ENCODE measurements around the gene SUN1. TPM values are rescaled to one million over a fixed set of nuclear protein-coding genes. Genes with fewer than 3 reads are reported as not detected.
"Not testable (repeated sequence)": the region's sequence is repeated elsewhere in the genome, so short reads cannot be mapped to it uniquely, and the experiment has no call there.

Gene SUN1
- polyA plus RNA-seq, 3 donors: 122 to 172 (median 168) TPM

DNA sequence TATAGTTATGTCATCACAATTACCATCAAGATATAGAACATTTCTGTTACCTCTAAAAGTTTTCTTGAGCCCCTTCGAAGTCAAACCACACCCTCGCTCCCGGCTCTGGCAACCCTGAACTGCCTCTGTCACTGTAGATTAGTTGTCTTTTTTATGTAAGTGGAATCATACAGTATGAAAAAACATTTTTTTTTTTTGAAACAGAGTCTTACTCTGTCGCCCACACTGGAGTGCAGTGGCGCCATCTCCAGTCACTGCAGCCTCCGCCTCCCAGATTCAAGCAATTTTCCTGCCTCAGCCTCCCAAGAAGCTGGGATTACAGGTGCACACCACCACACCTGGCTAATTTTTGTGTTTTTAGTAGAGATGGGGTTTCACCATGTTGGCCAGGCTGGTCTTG is 30.9 kb upstream of the SUN1 start:
- DNase-seq: not testable (repeated sequence)

- DNase-seq: peak; percentile 28
Observed at GRCh38 chr7:801940-802381, 30.3 kb upstream of the SUN1 start.

DNA sequence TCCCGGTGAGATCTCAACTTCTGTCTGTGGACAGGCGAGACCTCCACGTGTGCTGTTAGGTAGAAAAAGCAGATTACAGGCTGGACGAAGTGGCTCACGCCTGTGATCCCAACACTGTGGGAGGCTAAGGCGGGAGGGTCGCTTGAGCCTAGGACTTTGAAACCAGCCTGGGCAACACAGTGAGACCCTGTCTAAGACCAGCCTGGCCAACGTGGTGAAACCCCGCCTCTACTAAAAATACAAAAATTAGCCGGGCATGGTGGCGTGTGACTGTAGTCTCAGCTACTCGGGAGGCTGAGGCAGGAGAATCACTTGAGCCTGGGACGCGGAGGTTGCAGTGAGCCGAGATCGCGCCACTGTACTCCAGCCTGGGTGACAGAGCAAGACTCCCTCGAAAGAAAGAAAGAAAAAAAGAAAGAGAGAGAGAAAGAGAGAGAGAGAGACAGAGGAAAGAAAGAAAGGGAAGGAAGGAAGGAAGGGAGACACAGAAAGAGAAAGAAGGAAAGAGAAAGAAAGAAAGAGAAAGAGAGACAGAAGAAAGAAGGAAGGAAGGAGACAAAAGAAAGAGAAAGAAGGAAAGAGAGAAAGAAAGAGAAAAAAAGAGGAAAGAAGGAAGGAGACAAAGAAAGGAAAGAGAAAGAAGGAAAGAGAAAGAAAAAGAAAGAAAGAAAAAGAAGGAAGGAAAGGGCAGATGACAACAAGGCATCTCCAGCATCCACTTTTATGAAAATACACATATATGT is 29.6 kb upstream of the SUN1 start:
- no peak for DNase-seq

DNA sequence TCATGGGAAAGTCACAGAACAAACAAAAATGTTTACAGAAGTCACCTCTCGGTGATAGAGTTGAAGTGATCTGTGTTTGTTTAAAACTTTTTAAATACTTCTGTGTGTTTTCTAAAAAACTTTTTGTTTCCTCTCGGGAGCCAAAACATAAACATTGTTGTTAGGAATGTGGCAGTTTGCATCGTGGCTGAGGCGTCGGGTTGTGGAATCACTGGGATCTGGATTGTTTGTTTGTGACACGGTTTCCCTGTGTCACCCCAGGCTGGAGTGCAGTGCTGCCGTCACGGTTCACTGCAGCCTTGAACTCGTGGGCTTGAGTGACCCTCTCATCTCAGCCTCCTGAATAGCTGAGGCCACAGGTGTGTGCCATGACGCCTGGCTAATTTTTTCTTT is 29.0 kb upstream of the SUN1 start:
- DNase-seq: peak; percentile 26

DNA sequence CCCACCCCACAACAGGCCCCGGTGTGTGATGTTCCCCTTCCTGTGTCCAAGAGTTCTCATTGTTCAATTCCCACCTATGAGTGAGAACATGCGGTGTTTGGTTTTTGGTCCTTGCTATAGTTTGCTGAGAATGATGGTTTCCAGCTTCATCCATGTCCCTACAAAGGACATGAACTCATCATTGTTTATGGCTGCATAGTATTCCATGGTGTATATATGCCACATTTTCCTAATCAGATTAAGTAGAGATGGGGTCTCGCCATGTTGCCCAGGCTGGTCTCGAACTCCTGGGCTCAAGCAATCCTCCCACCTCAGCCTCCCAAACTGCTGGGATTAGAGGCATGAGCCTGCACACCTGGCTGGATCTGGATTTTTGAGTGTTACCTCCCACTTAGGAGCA is 28.5 kb upstream of the SUN1 start:
- DNase-seq: not testable (repeated sequence)

DNA sequence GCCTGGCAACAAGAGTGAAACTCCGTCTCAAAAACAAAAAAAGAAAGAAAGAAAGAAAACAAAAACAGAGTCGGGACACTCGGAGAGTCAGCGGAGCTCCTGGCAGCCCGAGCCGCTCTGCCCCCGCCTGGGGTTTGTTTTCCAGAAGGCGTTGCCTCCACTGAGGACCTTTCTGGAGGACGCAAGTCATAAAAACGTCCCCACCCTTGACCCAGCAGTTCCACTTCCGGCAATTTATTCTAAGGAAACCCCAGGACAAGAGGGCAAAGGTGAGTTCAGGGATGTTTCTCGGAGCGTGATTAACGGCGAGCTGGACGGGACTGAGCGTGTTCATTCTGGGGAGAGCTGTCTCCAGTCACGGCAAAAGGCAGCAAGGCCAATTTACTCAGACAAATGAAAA is 27.0 kb upstream of the SUN1 start:
- peak; percentile 59 for DNase-seq

DNA sequence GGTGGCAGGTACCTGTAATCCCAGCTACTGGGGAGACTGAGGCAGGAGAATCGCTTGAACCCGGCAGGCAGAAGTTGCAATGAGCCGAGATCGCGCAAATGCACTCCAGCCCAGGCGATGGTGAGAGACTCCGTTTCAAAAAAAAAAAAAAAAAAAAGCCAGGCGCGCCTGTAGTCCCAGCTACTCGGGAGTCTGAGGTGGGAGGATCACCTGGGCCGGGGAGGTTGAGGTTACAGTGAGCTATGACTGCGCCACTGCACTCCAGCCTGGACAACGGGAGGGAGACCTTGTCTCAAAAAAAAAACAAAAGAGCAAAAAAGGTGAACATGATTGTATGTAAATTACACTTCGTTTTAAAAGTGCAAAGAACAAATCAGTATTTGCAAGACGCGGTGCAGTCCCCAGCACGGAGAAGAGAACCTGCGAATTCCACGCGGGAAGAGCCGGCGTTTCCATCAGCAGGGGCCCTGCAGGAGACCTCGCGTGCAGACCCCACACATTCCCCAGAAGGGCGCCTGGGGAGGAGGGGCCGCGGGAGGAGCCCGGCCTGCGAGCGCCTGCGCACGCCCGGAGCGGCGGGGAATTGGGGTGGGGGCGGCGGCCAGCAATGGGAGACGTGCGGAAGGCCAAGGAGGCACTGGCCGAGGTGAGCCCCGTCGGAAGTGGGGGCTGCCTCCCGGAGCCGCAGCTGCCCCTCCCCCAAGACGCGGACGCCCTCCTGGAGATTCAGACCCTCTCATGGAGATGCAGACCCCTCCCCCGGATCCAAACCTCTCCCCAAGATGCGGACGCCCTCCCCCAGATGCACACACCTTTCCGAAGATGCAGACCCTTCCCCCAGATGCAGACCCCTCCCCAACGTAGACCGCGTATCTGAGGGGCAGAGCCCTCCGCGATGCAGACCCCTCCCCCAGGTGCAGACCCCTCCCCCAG is 16.7 kb upstream of the SUN1 start:
- DNase-seq: peak; percentile 67

DNA sequence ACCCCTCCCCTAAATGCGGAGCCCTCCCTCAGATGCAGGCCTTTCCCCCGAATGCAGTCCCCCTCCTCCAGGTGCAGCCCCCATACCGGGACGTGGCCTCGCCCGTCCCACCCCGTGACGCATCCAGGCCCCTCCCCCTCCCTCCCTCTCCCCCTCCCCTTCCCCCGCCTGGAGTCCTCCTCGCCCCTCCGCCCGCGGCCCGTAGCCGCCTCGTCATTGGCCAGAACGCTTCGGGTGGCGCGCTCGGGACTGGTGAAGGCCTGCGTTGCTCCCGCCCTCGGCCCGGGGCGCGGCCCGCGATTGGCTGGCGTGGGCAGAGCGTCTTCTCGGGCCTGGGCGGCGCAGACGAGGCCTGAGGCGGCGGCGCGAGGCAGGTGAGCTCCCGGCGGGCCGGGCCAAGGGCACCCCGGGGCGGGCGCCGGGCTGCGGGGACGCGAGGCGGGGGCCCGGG is 16.0 kb upstream of the SUN1 start:
- peak; percentile 98 for DNase-seq

GRCh38 chr7:816751-817671 is 15.3 kb upstream of the SUN1 start:
- DNase-seq: no peak

GRCh38 chr7:818031-818699 is 14.1 kb upstream of the SUN1 start:
- no peak for DNase-seq

- no peak for DNase-seq
Observed at GRCh38 chr7:820341-820740, 11.9 kb upstream of the SUN1 start.

DNA sequence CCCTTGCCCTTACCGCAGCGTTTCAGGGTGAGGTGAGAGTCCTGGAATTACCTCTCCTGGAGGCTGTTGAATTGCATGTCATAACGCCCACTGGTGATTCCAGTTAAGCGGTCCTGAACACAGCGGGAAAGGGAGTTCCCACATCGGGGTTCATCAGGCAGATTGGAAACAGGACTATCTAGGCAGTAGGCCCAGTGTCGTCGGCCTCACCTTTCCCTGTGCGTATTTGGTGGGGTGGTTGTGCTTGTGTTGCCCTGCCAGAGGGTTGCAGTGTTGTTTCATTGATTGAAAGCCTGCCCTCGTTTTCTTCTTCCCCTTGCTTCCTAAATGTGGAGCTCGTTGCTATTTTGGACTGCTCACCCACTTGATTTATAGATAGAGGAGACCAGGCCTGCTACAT is 10.6 kb upstream of the SUN1 start:
- no peak for DNase-seq

DNA sequence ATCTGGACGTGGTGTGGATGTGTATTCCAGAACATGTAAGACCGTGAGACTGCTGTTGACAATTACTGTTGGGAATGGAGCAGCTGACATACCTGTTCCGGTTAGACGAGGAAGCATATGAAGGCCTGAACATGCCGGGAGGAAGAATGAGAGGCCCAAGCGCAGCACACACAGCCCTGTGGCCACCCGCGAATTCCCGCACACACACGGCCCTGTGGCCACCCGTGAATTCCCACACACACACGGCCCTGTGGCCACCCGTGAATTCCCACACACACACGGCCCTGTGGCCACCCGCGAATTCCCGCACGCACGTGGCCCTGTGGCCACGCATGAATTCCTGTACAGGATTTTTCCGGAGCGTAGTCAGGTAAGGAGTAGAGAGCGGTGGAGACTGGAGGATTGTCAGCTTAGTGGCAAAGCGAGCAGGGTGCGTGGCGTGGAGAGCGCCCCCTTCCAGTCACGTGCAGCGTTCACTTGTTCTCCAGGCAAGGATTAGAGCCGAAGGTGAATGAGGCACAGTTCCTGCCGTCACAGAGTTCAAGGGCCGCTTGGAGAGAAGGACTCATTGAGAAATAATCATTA is 9.5 kb upstream of the SUN1 start:
- DNase-seq: no peak

DNA sequence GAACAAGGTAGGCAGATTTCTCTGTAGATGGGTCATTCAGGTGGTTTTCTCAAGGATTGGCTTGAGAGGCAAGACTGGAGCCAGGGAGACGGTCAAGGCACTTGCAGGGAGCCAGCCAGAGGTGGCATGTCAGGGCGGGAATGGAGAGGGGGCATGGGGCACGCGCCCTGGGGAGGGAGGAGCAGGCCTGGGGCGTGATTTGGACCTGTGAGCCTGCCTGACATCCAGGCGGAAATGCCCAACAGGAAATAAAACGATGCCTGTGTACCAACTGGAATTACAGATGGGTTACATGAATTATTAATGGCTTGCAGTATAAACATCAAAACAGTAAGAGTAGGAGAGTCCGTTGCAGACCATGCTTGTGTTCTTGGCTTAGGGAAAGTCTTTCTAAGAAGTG is 8.6 kb upstream of the SUN1 start:
- DNase-seq: no peak

DNA sequence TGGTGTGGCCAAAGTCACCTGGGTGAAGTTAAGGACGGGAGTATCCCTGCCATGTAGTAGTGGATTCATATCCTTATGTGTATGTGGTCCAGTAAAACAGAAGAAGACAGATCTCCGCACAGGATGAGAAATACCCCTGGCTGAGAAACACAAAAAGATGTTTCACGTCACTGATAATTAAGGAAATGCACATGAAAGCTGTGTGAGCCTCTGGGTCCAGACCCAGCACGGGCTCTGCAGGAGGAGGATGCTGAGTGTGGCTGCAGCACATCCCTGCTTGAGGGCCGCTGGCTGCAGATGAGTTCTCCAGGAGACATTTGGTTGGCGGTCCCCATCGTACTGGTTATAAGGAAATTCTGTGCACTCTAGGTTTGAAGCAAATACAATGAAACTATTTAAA is 8.2 kb upstream of the SUN1 start:
- no peak for DNase-seq

- DNase-seq: no peak
Observed at GRCh38 chr7:824664-825063, 7.6 kb upstream of the SUN1 start.

DNA sequence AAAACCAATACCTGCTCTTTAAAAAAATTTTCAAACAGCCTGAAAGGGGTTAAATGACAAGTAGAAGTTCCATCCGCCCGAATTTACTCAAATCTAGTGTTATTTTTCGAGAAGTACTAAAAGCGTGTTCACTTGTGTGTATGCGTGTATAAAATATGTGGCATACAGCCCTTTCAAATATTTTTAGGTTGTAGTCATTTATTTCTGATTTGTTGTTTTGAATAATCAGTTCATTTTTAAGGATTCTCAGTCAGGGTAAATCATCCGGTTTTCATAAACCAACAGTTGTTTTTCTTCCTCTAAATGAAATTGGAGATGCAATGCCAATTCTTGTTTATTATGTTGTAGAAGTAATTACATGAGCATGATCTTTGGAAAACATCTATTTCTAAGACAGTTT is 6.9 kb upstream of the SUN1 start:
- DNase-seq: no peak

DNA sequence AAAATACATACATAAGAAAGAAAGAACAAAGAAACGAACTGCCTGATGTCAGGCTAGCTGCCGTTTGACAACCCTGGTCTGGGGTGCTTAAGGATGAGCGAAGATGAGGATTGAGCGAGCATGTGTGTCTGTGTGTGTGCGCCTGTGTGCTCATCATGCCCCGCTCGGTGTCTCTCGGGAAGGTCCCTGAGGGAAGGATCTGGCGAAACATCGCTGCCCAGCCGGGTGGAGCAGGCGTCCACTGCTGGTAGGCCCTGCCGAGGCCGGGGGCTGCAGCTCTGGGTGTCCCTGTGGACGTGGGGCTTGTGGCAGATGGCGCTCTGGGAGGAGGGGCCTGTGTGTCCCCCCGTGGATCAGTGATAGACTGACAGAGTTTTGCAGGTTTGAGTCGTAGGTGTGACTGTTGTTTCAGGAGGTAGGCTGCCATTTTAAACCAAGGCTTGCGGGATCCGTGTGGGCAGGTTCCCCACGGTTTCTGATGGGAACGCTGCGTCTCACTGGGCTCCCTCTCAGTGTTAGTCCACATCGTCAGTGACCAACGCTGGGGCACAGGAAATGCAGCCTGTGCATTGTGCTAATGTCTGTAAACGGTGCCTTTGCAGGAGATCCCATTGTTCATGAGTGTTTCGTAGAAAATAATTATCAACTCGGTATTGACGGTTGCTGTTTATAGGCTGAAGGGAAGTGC is 5.9 kb upstream of the SUN1 start:
- no peak for DNase-seq

DNA sequence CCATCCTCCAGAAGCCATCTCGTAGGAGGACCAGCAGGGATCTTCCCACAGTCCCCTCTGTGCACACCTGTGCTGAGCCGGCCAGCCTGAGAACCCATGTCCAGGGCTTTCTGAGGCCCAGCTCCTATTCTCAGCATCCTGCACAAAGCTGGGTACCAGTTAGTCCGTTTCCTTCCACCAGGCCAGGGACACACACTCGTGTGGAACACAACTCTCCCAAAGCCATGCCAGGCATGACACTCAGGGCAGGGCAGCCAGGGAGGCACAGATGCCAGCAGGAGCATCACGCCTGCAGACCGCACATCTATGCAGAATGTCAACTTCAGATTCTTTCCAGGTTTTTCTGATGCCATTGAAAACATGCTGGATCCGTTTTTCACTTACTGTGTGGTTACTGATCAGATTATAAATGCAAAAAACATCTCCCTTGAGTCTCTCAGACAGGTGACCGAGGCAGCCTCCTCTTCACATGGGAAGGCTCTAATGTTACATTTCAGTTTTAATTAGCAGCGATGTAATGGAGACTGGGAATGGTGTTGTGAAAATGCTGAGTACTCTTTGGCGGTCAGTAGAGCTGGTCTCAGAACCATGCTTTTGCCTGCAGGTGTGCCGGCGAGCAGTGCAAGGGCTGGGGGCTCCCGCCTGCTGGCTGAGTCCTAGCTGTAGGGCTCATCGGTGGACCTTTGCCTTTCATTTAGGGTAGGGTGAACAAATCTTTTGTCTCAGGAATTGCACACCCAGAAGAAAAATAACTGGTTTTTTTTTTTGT is 3.3 kb upstream of the SUN1 start:
- DNase-seq: no peak

DNA sequence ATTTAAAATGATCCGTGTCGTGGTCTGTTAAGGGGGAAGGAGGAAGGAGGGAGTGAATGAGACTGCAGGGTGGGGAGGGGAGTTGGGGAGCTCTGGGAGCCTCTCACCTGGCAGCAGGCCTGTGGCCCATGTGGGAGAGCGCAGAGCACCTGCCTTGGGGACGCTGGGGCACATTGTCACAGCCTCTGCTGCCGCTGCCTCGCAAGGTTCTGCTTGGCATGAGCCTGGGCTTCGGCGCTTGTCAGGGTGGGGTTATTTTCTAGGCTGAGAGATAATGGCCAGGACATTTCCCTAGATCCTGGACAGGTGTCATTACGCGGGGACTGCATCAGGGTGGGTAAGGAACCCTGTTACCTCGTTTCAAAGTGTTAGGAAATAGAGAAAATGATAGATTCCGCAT is 2.2 kb upstream of the SUN1 start:
- no peak for DNase-seq
